WTC11 (cell line): ENCODE measurements around the gene KLHL40. TPM values are rescaled to one million over a fixed set of nuclear protein-coding genes. Genes with fewer than 3 reads are reported as not detected.
A peak's percentile ranks its signal among the peaks of the same experiment; 100 is the strongest.

Source experiments
- ATAC-seq: fragments of 200-7000 bp; cut with Tn5 transposase; 2 replicates; pipeline ENCODE4 v1.10.0; 2021; ENCODE audit warnings: mild to moderate bottlenecking, moderate library complexity
- CTCF ChIA-PET: fragments of 300-600 bp; sonication (Branson Sonifier 250); formaldehyde crosslinking; loops from one replicate; lab custom pipeline; 2021; ENCODE audit warnings: antibody characterized with exemption; lab: Charles Lee
- POLR2A ChIA-PET: fragments of 350-600 bp; sonication (Branson Sonifier 250); formaldehyde crosslinking; loops from one replicate; lab custom pipeline; 2021; ENCODE audit warnings: antibody characterized with exemption; lab: Charles Lee
- DNase-seq: peaks from one replicate; pipeline ENCODE4 v3.0.0; 2021; ENCODE audit warnings: low spot score
- H3K27ac Mint-ChIP-seq: 2 replicates; pipeline ENCODE4 v1.8.0; 2021; ENCODE audit warnings: mixed read lengths
- H3K27me3 Mint-ChIP-seq: 2 replicates; pipeline ENCODE4 v1.8.0; 2021; ENCODE audit warnings: low read depth, mild to moderate bottlenecking, moderate library complexity, mixed read lengths
- H3K36me3 Mint-ChIP-seq: 2 replicates; pipeline ENCODE4 v1.8.0; 2021; ENCODE audit warnings: mixed read lengths
- H3K4me1 Mint-ChIP-seq: 2 replicates; pipeline ENCODE4 v1.8.0; 2022; ENCODE audit warnings: mixed read lengths
- H3K4me3 Mint-ChIP-seq: 2 replicates; pipeline ENCODE4 v1.8.0; 2021; ENCODE audit warnings: mild to moderate bottlenecking, moderate library complexity, mixed read lengths
- H3K9me3 Mint-ChIP-seq: 2 replicates; pipeline ENCODE4 v1.8.0; 2021; ENCODE audit warnings: mixed read lengths
- ATF1 ChIP-seq: sonication (generic); formaldehyde crosslinking; IDR thresholded peaks from 2 replicates; pipeline ENCODE4 v1.8.1; 2023; ENCODE audit warnings: mild to moderate bottlenecking, moderate library complexity, missing genetic modification reagents
- E2F1 ChIP-seq: sonication (generic); formaldehyde crosslinking; IDR thresholded peaks from 2 replicates; pipeline ENCODE4 v1.8.0; 2022; ENCODE audit warnings: mild to moderate bottlenecking, missing genetic modification reagents
- ELF4 ChIP-seq: sonication (generic); formaldehyde crosslinking; IDR thresholded peaks from 2 replicates; pipeline ENCODE4 v1.8.1; 2022; ENCODE audit warnings: low read depth, mild to moderate bottlenecking, moderate library complexity, missing genetic modification reagents
- EMX1 ChIP-seq: fragments of 250-450 bp; sonication (Bioruptor Pico); IDR thresholded peaks from 2 replicates; pipeline ENCODE4 v1.8.0; 2021; ENCODE audit warnings: mild to moderate bottlenecking
- ETV6 ChIP-seq: sonication (generic); formaldehyde crosslinking; IDR thresholded peaks from 2 replicates; pipeline ENCODE4 v1.8.1; 2022; ENCODE audit warnings: mild to moderate bottlenecking, missing genetic modification reagents
- NFE2L1 ChIP-seq: sonication (generic); formaldehyde crosslinking; IDR thresholded peaks from 2 replicates; pipeline ENCODE4 v1.8.1; 2023; ENCODE audit warnings: missing genetic modification reagents
- RORB ChIP-seq: fragments of 250-450 bp; sonication (Bioruptor Pico); IDR thresholded peaks from 2 replicates; pipeline ENCODE4 v1.9.0; 2021; ENCODE audit warnings: mild to moderate bottlenecking
- TEAD1 ChIP-seq: sonication (generic); formaldehyde crosslinking; IDR thresholded peaks from 2 replicates; pipeline ENCODE4 v1.8.0; 2022; ENCODE audit warnings: mild to moderate bottlenecking, missing genetic modification reagents
- USF1 ChIP-seq: sonication (generic); formaldehyde crosslinking; IDR thresholded peaks from 2 replicates; pipeline ENCODE4 v1.8.0; 2022; ENCODE audit warnings: mild to moderate bottlenecking, missing genetic modification reagents
- ZNF317 ChIP-seq: sonication (generic); formaldehyde crosslinking; IDR thresholded peaks from 2 replicates; pipeline ENCODE4 v1.8.1; 2023; ENCODE audit warnings: low read depth, mild to moderate bottlenecking, moderate library complexity, missing genetic modification reagents, borderline replicate concordance
- ZNF532 ChIP-seq: fragments of 250-450 bp; sonication (Bioruptor Pico); IDR thresholded peaks from 2 replicates; pipeline ENCODE4 v1.9.0; 2021; ENCODE audit warnings: mild to moderate bottlenecking, borderline replicate concordance
- total RNA-seq: library from RNA; stranded (reverse); gene quantifications from 3 replicates; pipeline ENCODE4 v1.2.3, GENCODE V29; 2021
- TF ChIP-seq, protein P1 (sequence below): sonication (generic); formaldehyde crosslinking; IDR thresholded peaks from 2 replicates; pipeline ENCODE4 v1.8.1; 2023; ENCODE audit warnings: mild to moderate bottlenecking, missing genetic modification reagents, moderate library complexity
- TF ChIP-seq, protein P2 (sequence below): fragments of 250-450 bp; sonication (Bioruptor Pico); IDR thresholded peaks from 2 replicates; pipeline ENCODE4 v1.9.0; 2021; ENCODE audit warnings: mild to moderate bottlenecking
- TF ChIP-seq, protein P3 (sequence below): sonication (generic); formaldehyde crosslinking; IDR thresholded peaks from 2 replicates; pipeline ENCODE4 v1.8.1; 2022; ENCODE audit warnings: missing genetic modification reagents, borderline replicate concordance
- TF ChIP-seq, protein P4 (sequence below): sonication (generic); formaldehyde crosslinking; IDR thresholded peaks from 2 replicates; pipeline ENCODE4 v1.8.1; 2023; ENCODE audit warnings: mild to moderate bottlenecking, moderate library complexity, missing genetic modification reagents
- TF ChIP-seq, protein P5 (sequence below): sonication (generic); formaldehyde crosslinking; IDR thresholded peaks from 2 replicates; pipeline ENCODE4 v1.8.1; 2022; ENCODE audit warnings: low read depth, mild to moderate bottlenecking, moderate library complexity, missing genetic modification reagents, borderline replicate concordance

Gene KLHL40
- total RNA-seq, 1 experiment from 2014 or later, result not detected

- Mint-ChIP-seq H3K27me3 (no peaks in the 10 kb centered on the region), H3K4me3 (peak overlapping the region; percentile 87), H3K27ac (0 out of 2 replicates have a peak overlapping the region, but pooled peaks have one; percentile 12), H3K4me1 (peaks cover 47% of the 10 kb centered on the region), H3K36me3 (peaks cover 7% of the 10 kb centered on the region), H3K9me3 (no peaks in the 10 kb centered on the region)
- POLR2A ChIA-PET, result interaction anchor here (1.1 kb wide), 2 partner anchors 23 to 35 kb away, joined by 3 to 4 read pairs; no protein-coding TSS in a partner anchor
- ATAC-seq (peak; percentile 2), DNase-seq (no peak)
- CTCF ChIA-PET, result interaction anchor here (1.0 to 4.5 kb wide), 14 partner anchors 8 to 228 kb away, joined by 3 to 32 read pairs (median 6); partner anchors contain the start of gene HIGD1A
- TF ChIP-seq ZNF317 (CRISPR knock-in tag), result no peak
- TF ChIP-seq EMX1 (CRISPR knock-in tag), result no peak
- TF ChIP-seq, protein P1, sequence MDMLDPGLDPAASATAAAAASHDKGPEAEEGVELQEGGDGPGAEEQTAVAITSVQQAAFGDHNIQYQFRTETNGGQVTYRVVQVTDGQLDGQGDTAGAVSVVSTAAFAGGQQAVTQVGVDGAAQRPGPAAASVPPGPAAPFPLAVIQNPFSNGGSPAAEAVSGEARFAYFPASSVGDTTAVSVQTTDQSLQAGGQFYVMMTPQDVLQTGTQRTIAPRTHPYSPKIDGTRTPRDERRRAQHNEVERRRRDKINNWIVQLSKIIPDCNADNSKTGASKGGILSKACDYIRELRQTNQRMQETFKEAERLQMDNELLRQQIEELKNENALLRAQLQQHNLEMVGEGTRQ (CRISPR knock-in tag), result no peak
- TF ChIP-seq, protein P2, sequence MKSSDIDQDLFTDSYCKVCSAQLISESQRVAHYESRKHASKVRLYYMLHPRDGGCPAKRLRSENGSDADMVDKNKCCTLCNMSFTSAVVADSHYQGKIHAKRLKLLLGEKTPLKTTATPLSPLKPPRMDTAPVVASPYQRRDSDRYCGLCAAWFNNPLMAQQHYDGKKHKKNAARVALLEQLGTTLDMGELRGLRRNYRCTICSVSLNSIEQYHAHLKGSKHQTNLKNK (CRISPR knock-in tag), result no peak
- no peak for TF ChIP-seq RORB (CRISPR knock-in tag)
These were observed 32.6 kb upstream of the KLHL40 start for GRCh38 chr3:42652611-42653302.

DNA sequence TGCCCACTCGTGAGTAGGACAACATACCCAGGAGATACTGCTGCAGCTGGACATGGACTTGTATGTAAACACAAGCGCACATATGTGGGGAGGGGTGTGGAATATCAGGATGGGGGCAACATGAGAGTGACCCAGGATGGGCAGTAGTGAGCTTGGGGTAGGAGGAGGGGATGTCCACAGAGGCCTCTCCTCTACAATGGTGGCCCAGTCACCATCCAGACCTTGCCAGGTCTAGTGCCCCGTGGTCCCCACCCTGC, 32.1 kb upstream of the KLHL40 start:
- H3K27ac Mint-ChIP-seq, result no peak overlapping the region
- ATAC-seq, result no peak
- H3K9me3 Mint-ChIP-seq, result no peaks in the 10 kb centered on the region
- H3K4me3 Mint-ChIP-seq, result peak overlapping the region; percentile 87
- POLR2A ChIA-PET, result interaction anchor here (1.1 kb wide), 1 partner anchor 24 kb away, joined by 3 read pairs; no protein-coding TSS in a partner anchor
- TF ChIP-seq NFE2L1 (no peak), USF1 (CRISPR knock-in tag) (no peak), E2F1 (CRISPR knock-in tag) (no peak), ELF4 (CRISPR knock-in tag) (no peak)
- peaks cover 7% of the 10 kb centered on the region for H3K36me3 Mint-ChIP-seq
- peaks cover 43% of the 10 kb centered on the region for H3K4me1 Mint-ChIP-seq
- no peak for DNase-seq
- H3K27me3 Mint-ChIP-seq, result no peaks in the 10 kb centered on the region
- CTCF ChIA-PET, result interaction anchor here (1.2 to 4.5 kb wide), 6 partner anchors 81 to 228 kb away, joined by 3 to 32 read pairs (median 10); no protein-coding TSS in a partner anchor

- H3K27me3 Mint-ChIP-seq, result no peaks in the 10 kb centered on the region
- ATAC-seq (peak; percentile 8), DNase-seq (no peak)
- H3K9me3 Mint-ChIP-seq, result no peaks in the 10 kb centered on the region
- H3K4me3 Mint-ChIP-seq, result peak within 1 kb of the TSS; percentile 87
- POLR2A ChIA-PET, result no interaction called here
- H3K4me1 Mint-ChIP-seq, result peaks cover 43% of the 10 kb centered on the region
- CTCF ChIA-PET, result interaction anchor here (0.6 to 4.5 kb wide), 7 partner anchors 58 to 418 kb away, joined by 3 to 32 read pairs (median 5); no protein-coding TSS in a partner anchor
- peak within 1 kb of the TSS; percentile 82; the same call in 1 of the 2 replicates for H3K27ac Mint-ChIP-seq
- peaks cover 5% of the 10 kb centered on the region for H3K36me3 Mint-ChIP-seq
- no peak for TF ChIP-seq ETV6 (CRISPR knock-in tag)
- TF ChIP-seq ZNF532 (CRISPR knock-in tag), result no peak
- TF ChIP-seq, protein P3, sequence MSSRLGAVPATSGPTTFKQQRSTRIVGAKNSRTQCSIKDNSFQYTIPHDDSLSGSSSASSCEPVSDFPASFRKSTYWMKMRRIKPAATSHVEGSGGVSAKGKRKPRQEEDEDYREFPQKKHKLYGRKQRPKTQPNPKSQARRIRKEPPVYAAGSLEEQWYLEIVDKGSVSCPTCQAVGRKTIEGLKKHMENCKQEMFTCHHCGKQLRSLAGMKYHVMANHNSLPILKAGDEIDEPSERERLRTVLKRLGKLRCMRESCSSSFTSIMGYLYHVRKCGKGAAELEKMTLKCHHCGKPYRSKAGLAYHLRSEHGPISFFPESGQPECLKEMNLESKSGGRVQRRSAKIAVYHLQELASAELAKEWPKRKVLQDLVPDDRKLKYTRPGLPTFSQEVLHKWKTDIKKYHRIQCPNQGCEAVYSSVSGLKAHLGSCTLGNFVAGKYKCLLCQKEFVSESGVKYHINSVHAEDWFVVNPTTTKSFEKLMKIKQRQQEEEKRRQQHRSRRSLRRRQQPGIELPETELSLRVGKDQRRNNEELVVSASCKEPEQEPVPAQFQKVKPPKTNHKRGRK (CRISPR knock-in tag), result no peak
- no peak for TF ChIP-seq TEAD1 (CRISPR knock-in tag)
- no peak for TF ChIP-seq RORB (CRISPR knock-in tag)
- TF ChIP-seq, protein P4, sequence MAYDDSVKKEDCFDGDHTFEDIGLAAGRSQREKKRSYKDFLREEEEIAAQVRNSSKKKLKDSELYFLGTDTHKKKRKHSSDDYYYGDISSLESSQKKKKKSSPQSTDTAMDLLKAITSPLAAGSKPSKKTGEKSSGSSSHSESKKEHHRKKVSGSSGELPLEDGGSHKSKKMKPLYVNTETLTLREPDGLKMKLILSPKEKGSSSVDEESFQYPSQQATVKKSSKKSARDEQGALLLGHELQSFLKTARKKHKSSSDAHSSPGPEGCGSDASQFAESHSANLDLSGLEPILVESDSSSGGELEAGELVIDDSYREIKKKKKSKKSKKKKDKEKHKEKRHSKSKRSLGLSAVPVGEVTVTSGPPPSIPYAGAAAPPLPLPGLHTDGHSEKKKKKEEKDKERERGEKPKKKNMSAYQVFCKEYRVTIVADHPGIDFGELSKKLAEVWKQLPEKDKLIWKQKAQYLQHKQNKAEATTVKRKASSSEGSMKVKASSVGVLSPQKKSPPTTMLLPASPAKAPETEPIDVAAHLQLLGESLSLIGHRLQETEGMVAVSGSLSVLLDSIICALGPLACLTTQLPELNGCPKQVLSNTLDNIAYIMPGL (CRISPR knock-in tag), result no peak
- TF ChIP-seq, protein P5, sequence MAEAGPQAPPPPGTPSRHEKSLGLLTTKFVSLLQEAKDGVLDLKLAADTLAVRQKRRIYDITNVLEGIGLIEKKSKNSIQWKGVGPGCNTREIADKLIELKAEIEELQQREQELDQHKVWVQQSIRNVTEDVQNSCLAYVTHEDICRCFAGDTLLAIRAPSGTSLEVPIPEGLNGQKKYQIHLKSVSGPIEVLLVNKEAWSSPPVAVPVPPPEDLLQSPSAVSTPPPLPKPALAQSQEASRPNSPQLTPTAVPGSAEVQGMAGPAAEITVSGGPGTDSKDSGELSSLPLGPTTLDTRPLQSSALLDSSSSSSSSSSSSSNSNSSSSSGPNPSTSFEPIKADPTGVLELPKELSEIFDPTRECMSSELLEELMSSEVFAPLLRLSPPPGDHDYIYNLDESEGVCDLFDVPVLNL, result no peak
- no peak for TF ChIP-seq ATF1 (CRISPR knock-in tag)
These were observed 31.6 kb upstream of the KLHL40 start, which contains the start of gene ZBTB47 for GRCh38 chr3:42653560-42654330. ZBTB47 (plus strand) TSS chr3:42653697; CDS start chr3:42658356, 4,659 bp downstream.
